Activated naive CD4-positive, alpha-beta T cell treated with anti-CD3 and anti-CD28 coated beads, Interleukin-2, amount 10 ng/mL, durations not matched to agents 7 days and 5 days (primary cell): ENCODE data around the gene ABCC4.

Experiments
- CTCF ChIA-PET: fragments of 350-600 bp; sonication (Branson Sonifier 250); formaldehyde crosslinking; loops from one replicate; lab custom pipeline; 2021; ENCODE audit warnings: antibody characterized with exemption; lab: Charles Lee
- DNase-seq: peaks from one replicate; pipeline ENCODE4 v3.0.0-alpha.2; 2020
- H3K27ac Mint-ChIP-seq: one replicate; pipeline ENCODE4 v1.8.0; 2021; ENCODE audit warnings: mild to moderate bottlenecking, moderate library complexity, mixed read lengths
- H3K27me3 Mint-ChIP-seq: one replicate; pipeline ENCODE4 v1.8.0; 2021; ENCODE audit warnings: mild to moderate bottlenecking, mixed read lengths
- H3K36me3 Mint-ChIP-seq: one replicate; pipeline ENCODE4 v1.8.0; 2021; ENCODE audit warnings: mixed read lengths
- H3K4me1 Mint-ChIP-seq: one replicate; pipeline ENCODE4 v1.8.0; 2021; ENCODE audit warnings: mixed read lengths
- H3K4me3 Mint-ChIP-seq: one replicate; pipeline ENCODE4 v1.8.0; 2021; ENCODE audit warnings: mild to moderate bottlenecking, moderate library complexity, mixed read lengths
- H3K9me3 Mint-ChIP-seq: one replicate; pipeline ENCODE4 v1.8.0; 2021; ENCODE audit warnings: mixed read lengths

Gene ABCC4

GRCh38 chr13:94999871-95000270 lies 301.4 kb downstream of the ABCC4 start:
- Mint-ChIP-seq H3K36me3 (no peaks in the 10 kb centered on the region), H3K4me1 (no peaks in the 10 kb centered on the region), H3K27me3 (peaks cover 35% of the 10 kb centered on the region), H3K27ac (no peak overlapping the region), H3K9me3 (no peaks in the 10 kb centered on the region), H3K4me3 (no peak overlapping the region)
- no peak for DNase-seq
- CTCF ChIA-PET, result no interaction called here

GRCh38 chr13:94997126-94997525 lies 304.1 kb downstream of the ABCC4 start:
- Mint-ChIP-seq H3K4me3 (no peak overlapping the region), H3K27ac (no peak overlapping the region), H3K4me1 (no peaks in the 10 kb centered on the region), H3K27me3 (peaks cover 12% of the 10 kb centered on the region), H3K9me3 (no peaks in the 10 kb centered on the region), H3K36me3 (no peaks in the 10 kb centered on the region)
- CTCF ChIA-PET, result no interaction called here
- DNase-seq, result no peak

GRCh38 chr13:94996445-94996844 lies 304.8 kb downstream of the ABCC4 start:
- CTCF ChIA-PET, result no interaction called here

GRCh38 chr13:94994506-94994905 lies 306.7 kb downstream of the ABCC4 start:
- Mint-ChIP-seq H3K9me3 (no peaks in the 10 kb centered on the region), H3K27me3 (peaks cover 7% of the 10 kb centered on the region), H3K4me3 (no peak overlapping the region), H3K36me3 (no peaks in the 10 kb centered on the region), H3K27ac (no peak overlapping the region), H3K4me1 (no peaks in the 10 kb centered on the region)
- DNase-seq, result no peak
- CTCF ChIA-PET, result no interaction called here

More at GRCh38 chr13:94996445-94996844, 304.8 kb downstream of the ABCC4 start:
- peaks cover 5% of the 10 kb centered on the region for H3K27me3 Mint-ChIP-seq
- no peak overlapping the region for H3K4me3 Mint-ChIP-seq
- no peak overlapping the region for H3K27ac Mint-ChIP-seq
- no peak for DNase-seq
- no peaks in the 10 kb centered on the region for H3K36me3 Mint-ChIP-seq
- H3K4me1 Mint-ChIP-seq, result no peaks in the 10 kb centered on the region
- H3K9me3 Mint-ChIP-seq, result no peaks in the 10 kb centered on the region

GRCh38 chr13:94993616-94994015 lies 307.6 kb downstream of the ABCC4 start:
- Mint-ChIP-seq H3K4me3 (no peak overlapping the region), H3K27me3 (peaks cover 8% of the 10 kb centered on the region), H3K4me1 (no peaks in the 10 kb centered on the region), H3K36me3 (no peaks in the 10 kb centered on the region), H3K27ac (no peak overlapping the region), H3K9me3 (no peaks in the 10 kb centered on the region)
- CTCF ChIA-PET, result no interaction called here
- DNase-seq, result no peak

GRCh38 chr13:94992036-94992960 lies 309.0 kb downstream of the ABCC4 start:
- Mint-ChIP-seq H3K27ac (no peak overlapping the region), H3K36me3 (no peaks in the 10 kb centered on the region)
- CTCF ChIA-PET, result no interaction called here

GRCh38 chr13:94988654-94989053 lies 312.6 kb downstream of the ABCC4 start:
- Mint-ChIP-seq H3K4me3 (no peak overlapping the region), H3K27me3 (peaks cover 7% of the 10 kb centered on the region), H3K36me3 (no peaks in the 10 kb centered on the region), H3K27ac (no peak overlapping the region), H3K9me3 (no peaks in the 10 kb centered on the region), H3K4me1 (no peaks in the 10 kb centered on the region)
- DNase-seq, result no peak
- CTCF ChIA-PET, result interaction anchor here (0.6 to 1.3 kb wide), 3 partner anchors 20 to 201 kb away, joined by 3 read pairs; no protein-coding TSS in a partner anchor

More at GRCh38 chr13:94992036-94992960, 309.0 kb downstream of the ABCC4 start:
- H3K4me3 Mint-ChIP-seq, result no peak overlapping the region
- DNase-seq, result no peak
- H3K4me1 Mint-ChIP-seq, result no peaks in the 10 kb centered on the region
- no peaks in the 10 kb centered on the region for H3K9me3 Mint-ChIP-seq
- H3K27me3 Mint-ChIP-seq, result peaks cover 7% of the 10 kb centered on the region

GRCh38 chr13:94987869-94988268 lies 313.4 kb downstream of the ABCC4 start:
- no peak for DNase-seq
- no peaks in the 10 kb centered on the region for H3K9me3 Mint-ChIP-seq
- H3K4me1 Mint-ChIP-seq, result no peaks in the 10 kb centered on the region
- H3K4me3 Mint-ChIP-seq, result no peak overlapping the region
- H3K27me3 Mint-ChIP-seq, result peaks cover 7% of the 10 kb centered on the region
- no peaks in the 10 kb centered on the region for H3K36me3 Mint-ChIP-seq
- H3K27ac Mint-ChIP-seq, result no peak overlapping the region
- CTCF ChIA-PET, result interaction anchor here (0.6 to 1.3 kb wide), 2 partner anchors 19 to 137 kb away, joined by 3 read pairs; no protein-coding TSS in a partner anchor

GRCh38 chr13:94987081-94987480 lies 314.2 kb downstream of the ABCC4 start:
- Mint-ChIP-seq H3K4me1 (no peaks in the 10 kb centered on the region), H3K9me3 (no peaks in the 10 kb centered on the region), H3K27me3 (peaks cover 7% of the 10 kb centered on the region), H3K27ac (no peak overlapping the region), H3K36me3 (no peaks in the 10 kb centered on the region), H3K4me3 (no peak overlapping the region)
- DNase-seq, result no peak
- CTCF ChIA-PET, result no interaction called here

GRCh38 chr13:94984958-94985357 lies 316.3 kb downstream of the ABCC4 start:
- Mint-ChIP-seq H3K4me1 (no peaks in the 10 kb centered on the region), H3K27ac (no peak overlapping the region), H3K9me3 (no peaks in the 10 kb centered on the region), H3K4me3 (no peak overlapping the region), H3K36me3 (no peaks in the 10 kb centered on the region), H3K27me3 (peaks cover 5% of the 10 kb centered on the region)
- DNase-seq, result no peak
- CTCF ChIA-PET, result no interaction called here

GRCh38 chr13:94978516-94978915 lies 322.7 kb downstream of the ABCC4 start:
- H3K9me3 Mint-ChIP-seq, result no peaks in the 10 kb centered on the region
- CTCF ChIA-PET, result no interaction called here
- DNase-seq, result no peak

GRCh38 chr13:94974015-94974951 lies 327.0 kb downstream of the ABCC4 start:
- Mint-ChIP-seq H3K4me1 (no peaks in the 10 kb centered on the region), H3K4me3 (no peak overlapping the region), H3K9me3 (no peaks in the 10 kb centered on the region), H3K27ac (no peak overlapping the region), H3K36me3 (no peaks in the 10 kb centered on the region), H3K27me3 (peaks cover 26% of the 10 kb centered on the region)
- CTCF ChIA-PET, result no interaction called here
- DNase-seq, result no peak

More at GRCh38 chr13:94978516-94978915, 322.7 kb downstream of the ABCC4 start:
- Mint-ChIP-seq H3K4me3 (no peak overlapping the region), H3K36me3 (no peaks in the 10 kb centered on the region), H3K27ac (no peak overlapping the region), H3K27me3 (no peaks in the 10 kb centered on the region), H3K4me1 (no peaks in the 10 kb centered on the region)

GRCh38 chr13:94972262-94972661 lies 329.0 kb downstream of the ABCC4 start:
- peaks cover 44% of the 10 kb centered on the region for H3K27me3 Mint-ChIP-seq
- H3K4me1 Mint-ChIP-seq, result peaks cover 8% of the 10 kb centered on the region
- no peak overlapping the region for H3K4me3 Mint-ChIP-seq
- no peak for DNase-seq
- H3K36me3 Mint-ChIP-seq, result no peaks in the 10 kb centered on the region
- no peak overlapping the region for H3K27ac Mint-ChIP-seq
- H3K9me3 Mint-ChIP-seq, result no peaks in the 10 kb centered on the region
- CTCF ChIA-PET, result no interaction called here
